ENCODE results near the gene PTPRA.

DNA sequence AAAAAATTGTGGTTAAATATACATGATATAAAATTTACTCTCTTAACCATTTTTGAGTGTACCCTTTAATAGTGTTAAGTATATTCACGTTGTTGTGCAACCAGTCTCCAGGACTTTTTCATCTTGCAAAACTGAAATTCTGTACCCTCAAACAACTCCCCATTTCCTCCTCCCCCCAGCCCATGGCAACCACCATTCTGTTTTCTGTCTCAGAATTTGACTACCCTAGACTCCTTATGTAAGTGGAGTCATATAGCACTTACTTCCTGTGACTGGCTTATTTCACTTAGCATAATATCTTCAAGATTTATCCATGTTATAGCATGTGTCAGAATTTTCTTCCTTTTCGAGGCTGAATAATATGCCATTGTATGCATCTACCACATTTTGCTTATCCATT is 27.7 kb upstream of the PTPRA start:
- no peak for TF ChIP-seq POLR2A (IDR thresholded peaks at IDR 0.05)
- TF ChIP-seq, protein P1, sequence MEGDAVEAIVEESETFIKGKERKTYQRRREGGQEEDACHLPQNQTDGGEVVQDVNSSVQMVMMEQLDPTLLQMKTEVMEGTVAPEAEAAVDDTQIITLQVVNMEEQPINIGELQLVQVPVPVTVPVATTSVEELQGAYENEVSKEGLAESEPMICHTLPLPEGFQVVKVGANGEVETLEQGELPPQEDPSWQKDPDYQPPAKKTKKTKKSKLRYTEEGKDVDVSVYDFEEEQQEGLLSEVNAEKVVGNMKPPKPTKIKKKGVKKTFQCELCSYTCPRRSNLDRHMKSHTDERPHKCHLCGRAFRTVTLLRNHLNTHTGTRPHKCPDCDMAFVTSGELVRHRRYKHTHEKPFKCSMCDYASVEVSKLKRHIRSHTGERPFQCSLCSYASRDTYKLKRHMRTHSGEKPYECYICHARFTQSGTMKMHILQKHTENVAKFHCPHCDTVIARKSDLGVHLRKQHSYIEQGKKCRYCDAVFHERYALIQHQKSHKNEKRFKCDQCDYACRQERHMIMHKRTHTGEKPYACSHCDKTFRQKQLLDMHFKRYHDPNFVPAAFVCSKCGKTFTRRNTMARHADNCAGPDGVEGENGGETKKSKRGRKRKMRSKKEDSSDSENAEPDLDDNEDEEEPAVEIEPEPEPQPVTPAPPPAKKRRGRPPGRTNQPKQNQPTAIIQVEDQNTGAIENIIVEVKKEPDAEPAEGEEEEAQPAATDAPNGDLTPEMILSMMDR (IDR thresholded peaks at IDR 0.05 in 4 of 5, conservative IDR thresholded peaks at IDR 0.05 in 1 of 5), result no peak

All from gastrocnemius medialis (tissue), 4 donors.